ENCODE data around the gene CEP41. TPM values are rescaled to one million over a fixed set of nuclear protein-coding genes. Genes with fewer than 3 reads are reported as not detected.

The CEP41 gene
- polyA plus RNA-seq, 2 of the 4 experiments (the other 2 are of a cell fraction), result 13.0 to 23.1 TPM

DNA sequence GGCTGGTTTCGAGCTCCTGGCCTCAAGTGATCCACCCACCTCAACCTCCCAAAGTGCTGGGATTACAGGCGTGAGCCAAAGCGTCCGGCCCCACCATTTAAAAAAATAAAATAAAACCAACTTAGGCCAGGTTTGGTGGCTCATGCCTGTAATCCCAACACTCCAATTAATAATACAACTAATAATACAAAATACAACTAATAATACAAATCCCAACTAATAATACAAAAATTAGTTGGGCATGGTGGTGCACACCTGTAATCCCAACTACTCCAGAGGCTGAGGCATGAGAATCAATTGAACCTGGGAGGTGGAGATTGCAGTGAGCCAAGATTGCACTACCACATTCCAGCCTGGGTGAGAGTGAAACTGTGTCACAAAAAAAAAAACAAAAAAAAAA is 27.6 kb downstream of the CEP41 start:
- Histone ChIP-seq H3K9me3 (no peaks in the 10 kb centered on the region), H3K4me3 (no peak overlapping the region), H3K4me2 (no peak overlapping the region), H3K27ac (no peak overlapping the region), H3K4me1 (no peaks in the 10 kb centered on the region)
- DNase-seq (ENCODE audit: low read depth in 1 of 2, low spot score in 1 of 2) (no peak), ATAC-seq (no peak), FAIRE-seq (no peak)
- ChIA-PET CTCF (interaction anchor here (0.7 to 1.8 kb wide), 2 partner anchors 9 to 419 kb away, joined by 4 to 6 read pairs; no protein-coding TSS in a partner anchor), POLR2A (no interaction called here)
- TF ChIP-seq TFCP2L1 (CRISPR knock-in tag; IDR thresholded peaks at IDR 0.05) (no peak), HOXA7 (CRISPR knock-in tag; IDR thresholded peaks at IDR 0.05) (no peak), NR3C1 (IDR thresholded peaks at IDR 0.05) (no peak), KDM1A (IDR thresholded peaks at IDR 0.05; ENCODE audit: low read depth) (no peak), HEYL (CRISPR knock-in tag; IDR thresholded peaks at IDR 0.05) (no peak), POLR2AphosphoS2 (conservative IDR thresholded peaks at IDR 0.05; ENCODE audit: low read length) (no peak)
- TF ChIP-seq, protein P1, sequence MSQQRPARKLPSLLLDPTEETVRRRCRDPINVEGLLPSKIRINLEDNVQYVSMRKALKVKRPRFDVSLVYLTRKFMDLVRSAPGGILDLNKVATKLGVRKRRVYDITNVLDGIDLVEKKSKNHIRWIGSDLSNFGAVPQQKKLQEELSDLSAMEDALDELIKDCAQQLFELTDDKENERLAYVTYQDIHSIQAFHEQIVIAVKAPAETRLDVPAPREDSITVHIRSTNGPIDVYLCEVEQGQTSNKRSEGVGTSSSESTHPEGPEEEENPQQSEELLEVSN (IDR thresholded peaks at IDR 0.05; ENCODE audit: borderline replicate concordance, low read depth), result no peak
- TF ChIP-seq, protein P2, sequence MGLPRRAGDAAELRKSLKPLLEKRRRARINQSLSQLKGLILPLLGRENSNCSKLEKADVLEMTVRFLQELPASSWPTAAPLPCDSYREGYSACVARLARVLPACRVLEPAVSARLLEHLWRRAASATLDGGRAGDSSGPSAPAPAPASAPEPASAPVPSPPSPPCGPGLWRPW (IDR thresholded peaks at IDR 0.05), result no peak
- TF ChIP-seq, protein P3, sequence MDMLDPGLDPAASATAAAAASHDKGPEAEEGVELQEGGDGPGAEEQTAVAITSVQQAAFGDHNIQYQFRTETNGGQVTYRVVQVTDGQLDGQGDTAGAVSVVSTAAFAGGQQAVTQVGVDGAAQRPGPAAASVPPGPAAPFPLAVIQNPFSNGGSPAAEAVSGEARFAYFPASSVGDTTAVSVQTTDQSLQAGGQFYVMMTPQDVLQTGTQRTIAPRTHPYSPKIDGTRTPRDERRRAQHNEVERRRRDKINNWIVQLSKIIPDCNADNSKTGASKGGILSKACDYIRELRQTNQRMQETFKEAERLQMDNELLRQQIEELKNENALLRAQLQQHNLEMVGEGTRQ (IDR thresholded peaks at IDR 0.05), result no peak
- 97% methylated on average over 4 of the region's 4 CpGs for WGBS (ENCODE audit: missing lambda C conversion rate)

- no peak for FAIRE-seq
- Histone ChIP-seq H3K4me2 (no peak overlapping the region), H3K4me1 (no peaks in the 10 kb centered on the region), H3K27ac (no peak overlapping the region), H3K9me3 (no peaks in the 10 kb centered on the region), H3K4me3 (no peak overlapping the region)
- ChIA-PET POLR2A (no interaction called here), CTCF (no interaction called here)
- 86% methylated on average over 4 of the region's 4 CpGs for WGBS (ENCODE audit: missing lambda C conversion rate)
- TF ChIP-seq RCOR1 (IDR thresholded peaks at IDR 0.05; ENCODE audit: low read depth, low read length), result no peak
- no peak for TF ChIP-seq NPAS2 (CRISPR knock-in tag; IDR thresholded peaks at IDR 0.05; ENCODE audit: borderline replicate concordance)
- TF ChIP-seq RARB (CRISPR knock-in tag; IDR thresholded peaks at IDR 0.05), result no peak
- TF ChIP-seq EHF (CRISPR knock-in tag; IDR thresholded peaks at IDR 0.05), result no peak
- TF ChIP-seq, protein P1 (IDR thresholded peaks at IDR 0.05; ENCODE audit: borderline replicate concordance, low read depth), result no peak
- TF ChIP-seq, protein P4, sequence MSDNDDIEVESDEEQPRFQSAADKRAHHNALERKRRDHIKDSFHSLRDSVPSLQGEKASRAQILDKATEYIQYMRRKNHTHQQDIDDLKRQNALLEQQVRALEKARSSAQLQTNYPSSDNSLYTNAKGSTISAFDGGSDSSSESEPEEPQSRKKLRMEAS (IDR thresholded peaks at IDR 0.05), result no peak
- no peak for ATAC-seq
- DNase-seq (ENCODE audit: low read depth in 1 of 2, low spot score in 1 of 2), result no peak
Observed at GRCh38 chr7:130410868-130411541, 29.8 kb downstream of the CEP41 start.

DNA sequence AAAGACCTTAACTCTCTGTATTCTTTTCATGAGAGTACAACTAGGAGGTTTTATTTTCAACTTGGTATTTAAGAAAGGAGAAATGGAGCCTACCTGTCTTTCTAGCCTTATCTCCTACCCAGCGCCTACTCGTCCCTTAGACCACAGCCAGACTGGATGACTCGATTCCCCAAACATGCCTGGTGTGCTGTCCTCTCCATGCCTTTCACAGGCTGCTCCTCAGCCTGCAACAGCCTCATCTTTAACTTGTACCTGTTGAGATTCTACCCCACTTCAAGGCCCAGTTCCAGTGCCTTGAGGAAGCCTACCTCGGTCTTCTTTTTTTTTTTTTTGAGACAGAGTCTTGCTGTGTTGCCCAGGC is 31.1 kb downstream of the CEP41 start:
- no peak overlapping the region for H3K4me2 ChIP-seq
- no peak overlapping the region for H3K27ac ChIP-seq
- DNase-seq (ENCODE audit: low read depth in 1 of 2, low spot score in 1 of 2), result no peak
- ATAC-seq, result no peak
- no peaks in the 10 kb centered on the region for H3K9me3 ChIP-seq
- no peak for FAIRE-seq
- H3K4me1 ChIP-seq, result no peaks in the 10 kb centered on the region
- H3K4me3 ChIP-seq, result no peak overlapping the region
- WGBS (ENCODE audit: missing lambda C conversion rate), result 90% methylated on average over 4 of the region's 4 CpGs
- CTCF ChIA-PET, result no interaction called here
- POLR2A ChIA-PET, result no interaction called here
- TF ChIP-seq KDM5A (IDR thresholded peaks at IDR 0.05), result no peak
- no peak for TF ChIP-seq FOSB (CRISPR knock-in tag; IDR thresholded peaks at IDR 0.05)
- no peak for TF ChIP-seq HDAC2 (IDR thresholded peaks at IDR 0.05)
- TF ChIP-seq NPAS2 (CRISPR knock-in tag; IDR thresholded peaks at IDR 0.05; ENCODE audit: borderline replicate concordance), result no peak
- TF ChIP-seq EHMT2 (IDR thresholded peaks at IDR 0.05; ENCODE audit: low read depth), result no peak
- TF ChIP-seq TP53 (CRISPR knock-in tag; IDR thresholded peaks at IDR 0.05), result no peak
- TF ChIP-seq, protein P2 (IDR thresholded peaks at IDR 0.05), result no peak
- TF ChIP-seq, protein P1 (IDR thresholded peaks at IDR 0.05; ENCODE audit: borderline replicate concordance, low read depth), result no peak
- no peak for TF ChIP-seq TFCP2L1 (CRISPR knock-in tag; IDR thresholded peaks at IDR 0.05)
- TF ChIP-seq RCOR1 (IDR thresholded peaks at IDR 0.05; ENCODE audit: low read depth, low read length), result no peak
- no peak for TF ChIP-seq PBX3 (IDR thresholded peaks at IDR 0.05)
- no peak for TF ChIP-seq SREBF2 (IDR thresholded peaks at IDR 0.05)
- no peak for TF ChIP-seq CHD2 (IDR thresholded peaks at IDR 0.05; ENCODE audit: low read length, partially characterized antibody)
- no peak for TF ChIP-seq HOXB5 (CRISPR knock-in tag; IDR thresholded peaks at IDR 0.05)
- TF ChIP-seq MAZ (IDR thresholded peaks at IDR 0.05; ENCODE audit: borderline replicate concordance, low read depth, low read length), result no peak
- TF ChIP-seq, protein P5, sequence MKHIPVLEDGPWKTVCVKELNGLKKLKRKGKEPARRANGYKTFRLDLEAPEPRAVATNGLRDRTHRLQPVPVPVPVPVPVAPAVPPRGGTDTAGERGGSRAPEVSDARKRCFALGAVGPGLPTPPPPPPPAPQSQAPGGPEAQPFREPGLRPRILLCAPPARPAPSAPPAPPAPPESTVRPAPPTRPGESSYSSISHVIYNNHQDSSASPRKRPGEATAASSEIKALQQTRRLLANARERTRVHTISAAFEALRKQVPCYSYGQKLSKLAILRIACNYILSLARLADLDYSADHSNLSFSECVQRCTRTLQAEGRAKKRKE (CRISPR knock-in tag; IDR thresholded peaks at IDR 0.05; ENCODE audit: low read depth), result no peak
- no peak for TF ChIP-seq NFE2L2 (conservative IDR thresholded peaks at IDR 0.05; ENCODE audit: low read length)
